Transverse colon (tissue), 4 donors: ENCODE measurements around the gene FGF6. TPM values are rescaled to one million over a fixed set of nuclear protein-coding genes. Genes with fewer than 3 reads are reported as not detected.

Experiments
- DNase-seq: peaks from one replicate; pipeline ENCODE4 v3.0.0-alpha.2; 2019
- H3K27ac ChIP-seq, 4 donors: fragments of 200-600 bp; sonication (generic); 2 replicates each; pipeline ENCODE4 v1.5.1; 2016 to 2018; ENCODE audit warnings: inconsistent platforms in 4 of 4
- H3K27me3 ChIP-seq: fragments of 200-600 bp; sonication (generic); 2 replicates; pipeline ENCODE4 v1.5.1; 2017; ENCODE audit warnings: inconsistent platforms
- H3K36me3 ChIP-seq, 4 donors: fragments of 200-600 bp; sonication (generic); 2 replicates each; pipeline ENCODE4 v1.5.1; 2017 to 2019; ENCODE audit warnings: inconsistent platforms in 4 of 4
- H3K4me1 ChIP-seq, 4 donors: fragments of 200-600 bp; sonication (generic); 2 replicates each; pipeline ENCODE4 v1.5.1; 2017 to 2020; ENCODE audit warnings: inconsistent platforms in 4 of 4
- H3K4me3 ChIP-seq, 4 donors: fragments of 200-600 bp; sonication (generic); 1 replicate in 1 of 4; 2 replicates in 3 of 4; pipeline versions ENCODE4 v1.5.1 to v1.6.1; 2017 to 2019; ENCODE audit warnings: inconsistent platforms in 4 of 4
- H3K9me3 ChIP-seq, 2 donors: fragments of 200-600 bp; sonication (generic); 2 replicates each; pipeline ENCODE4 v1.5.1; 2017 to 2019; ENCODE audit warnings: inconsistent platforms in 2 of 2
- EP300 ChIP-seq: sonication (generic); formaldehyde crosslinking; IDR thresholded peaks from one replicate; pipeline ENCODE4 v1.6.1; 2017; ENCODE audit warnings: antibody characterized with exemption, low read depth
- POLR2A ChIP-seq: fragments of 450-650 bp; IDR thresholded peaks from one replicate; pipeline ENCODE4 v1.6.1; 2016; ENCODE audit warnings: antibody characterized with exemption, mild to moderate bottlenecking, moderate library complexity
- POLR2AphosphoS5 ChIP-seq, 3 donors: sonication (generic); formaldehyde crosslinking; IDR thresholded peaks; one replicate each; pipeline ENCODE4 v1.6.1; 2016; ENCODE audit warnings: antibody characterized with exemption in 3 of 3
- WGBS, 2 donors: methylation state at CpG; one replicate each; pipeline ENCODE4 v1.1.5; 2018; ENCODE audit warnings: low coverage in 1 of 2; 5-methylcytosine and 5-hydroxymethylcytosine counted together
- in situ Hi-C, 4 donors: fragments of 200-750 bp; cut with MboI; loops; one replicate each; pipeline versions ENCODE4 v1.15.0 to v1.15.1; 2017; ENCODE audit warnings: low sequenced_read_pairs in 3 of 4, low pct_ligation_motif_present in 1 of 4, low pct_unique_long_range_greater_than_20kb in 1 of 4
- intact Hi-C: fragments of 100-400 bp; cut with DNase I; formaldehyde crosslinking; loops from one replicate; pipeline ENCODE4 v1.15.1; 2023; ENCODE audit warnings: low total_unique reads
- total RNA-seq, 4 donors: library from RNA; depleted of rRNA; stranded (reverse); fragments of >200 nt; gene quantifications; one replicate each; pipeline ENCODE4 v1.1.0, GENCODE V29; 2016
- TF ChIP-seq, protein P1 (sequence below), 5 experiments: fragments of 200-600 bp in 3 of 5; fragments of 450-650 bp in 2 of 5; sonication (generic) in 3 of 5; IDR thresholded peaks; 1 replicate in 2 of 5; 2 replicates in 3 of 5; pipeline ENCODE4 v1.5.1; 2016 to 2017; ENCODE audit warnings: antibody characterized with exemption in 5 of 5, inconsistent platforms in 3 of 5, mild to moderate bottlenecking in 2 of 5, moderate library complexity in 1 of 5

Gene FGF6
- total RNA-seq, 4 donors from 2014 or later: not detected

- DNase-seq: no peak
- Histone ChIP-seq H3K9me3 (no peaks in the 10 kb centered on the region), H3K27me3 (peaks cover 4% of the 10 kb centered on the region), H3K4me3 (no peak overlapping the region), H3K4me1 (peaks cover 0 to 9% (median 0%) of the 10 kb centered on the region in 4 donors), H3K27ac (peak overlapping the region; percentile 63 to 80 (median 70)), H3K36me3 (no peaks in the 10 kb centered on the region)
- 48 to 53% methylated on average over 5 of the region's 5 CpGs for WGBS, 2 donors
- in situ Hi-C loops: no loop called here
- no peak for TF ChIP-seq EP300
- TF ChIP-seq POLR2A: no peak
- TF ChIP-seq POLR2AphosphoS5 (IDR thresholded peaks at IDR 0.05): no peak
- intact Hi-C loops: no loop called here
These were observed 27.7 kb downstream of the FGF6 start for GRCh38 chr12:4417936-4418335.

DNA sequence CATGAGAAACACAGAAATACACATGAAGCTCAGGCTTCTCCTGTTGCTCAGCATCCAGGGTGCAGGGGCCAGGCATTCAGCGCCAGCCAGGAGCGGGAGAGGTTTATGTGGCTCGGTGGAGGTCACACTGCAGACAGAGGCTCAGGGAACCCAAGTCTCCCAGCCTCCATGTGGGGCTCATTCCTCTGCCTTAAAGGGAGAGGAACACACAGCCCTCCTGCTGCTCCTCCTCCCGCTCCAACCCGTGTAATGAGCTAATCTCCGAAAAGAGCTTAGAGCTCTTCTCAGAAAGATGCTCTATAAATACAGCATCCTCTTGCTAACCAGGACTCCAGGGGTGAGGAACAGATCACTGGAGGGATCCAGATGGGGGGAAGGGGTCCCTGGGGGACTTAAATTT is 28.2 kb downstream of the FGF6 start:
- in situ Hi-C loops: no loop called here
- H3K27ac ChIP-seq: peak overlapping the region; percentile 63 to 80 (median 70)

GRCh38 chr12:4416276-4416675 is 29.3 kb downstream of the FGF6 start:
- Histone ChIP-seq H3K27ac (peak overlapping the region in 1 of 4 donors; percentile 66), H3K9me3 (no peaks in the 10 kb centered on the region), H3K27me3 (peaks cover 4% of the 10 kb centered on the region), H3K4me3 (no peak overlapping the region), H3K36me3 (no peaks in the 10 kb centered on the region), H3K4me1 (peaks cover 0 to 9% (median 0%) of the 10 kb centered on the region in 4 donors)
- TF ChIP-seq POLR2AphosphoS5 (IDR thresholded peaks at IDR 0.05): no peak
- TF ChIP-seq EP300: no peak
- TF ChIP-seq, protein P1, sequence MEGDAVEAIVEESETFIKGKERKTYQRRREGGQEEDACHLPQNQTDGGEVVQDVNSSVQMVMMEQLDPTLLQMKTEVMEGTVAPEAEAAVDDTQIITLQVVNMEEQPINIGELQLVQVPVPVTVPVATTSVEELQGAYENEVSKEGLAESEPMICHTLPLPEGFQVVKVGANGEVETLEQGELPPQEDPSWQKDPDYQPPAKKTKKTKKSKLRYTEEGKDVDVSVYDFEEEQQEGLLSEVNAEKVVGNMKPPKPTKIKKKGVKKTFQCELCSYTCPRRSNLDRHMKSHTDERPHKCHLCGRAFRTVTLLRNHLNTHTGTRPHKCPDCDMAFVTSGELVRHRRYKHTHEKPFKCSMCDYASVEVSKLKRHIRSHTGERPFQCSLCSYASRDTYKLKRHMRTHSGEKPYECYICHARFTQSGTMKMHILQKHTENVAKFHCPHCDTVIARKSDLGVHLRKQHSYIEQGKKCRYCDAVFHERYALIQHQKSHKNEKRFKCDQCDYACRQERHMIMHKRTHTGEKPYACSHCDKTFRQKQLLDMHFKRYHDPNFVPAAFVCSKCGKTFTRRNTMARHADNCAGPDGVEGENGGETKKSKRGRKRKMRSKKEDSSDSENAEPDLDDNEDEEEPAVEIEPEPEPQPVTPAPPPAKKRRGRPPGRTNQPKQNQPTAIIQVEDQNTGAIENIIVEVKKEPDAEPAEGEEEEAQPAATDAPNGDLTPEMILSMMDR (IDR thresholded peaks at IDR 0.05): no peak
- TF ChIP-seq POLR2A: no peak
- intact Hi-C loops (no loop called here), in situ Hi-C loops (no loop called here)
- 75 to 85% methylated on average over 2 to 8 of the region's 8 CpGs for WGBS, 2 donors
- no peak for DNase-seq

More for the DNA sequence above, 28.2 kb downstream of the FGF6 start:
- no peak for TF ChIP-seq POLR2A
- no peak for TF ChIP-seq EP300
- TF ChIP-seq, protein P1 (IDR thresholded peaks at IDR 0.05): no peak
- no peak for TF ChIP-seq POLR2AphosphoS5 (IDR thresholded peaks at IDR 0.05)
- Histone ChIP-seq H3K27me3 (peaks cover 4% of the 10 kb centered on the region), H3K9me3 (no peaks in the 10 kb centered on the region), H3K4me1 (peaks cover 0 to 9% (median 0%) of the 10 kb centered on the region in 4 donors), H3K36me3 (no peaks in the 10 kb centered on the region), H3K4me3 (no peak overlapping the region)
- DNase-seq: no peak
- WGBS, 2 donors: 55% methylated on average over 6 of the region's 6 CpGs; no CpG with 5 or more reads in 1 of the 2 donors
- intact Hi-C loops: no loop called here

DNA sequence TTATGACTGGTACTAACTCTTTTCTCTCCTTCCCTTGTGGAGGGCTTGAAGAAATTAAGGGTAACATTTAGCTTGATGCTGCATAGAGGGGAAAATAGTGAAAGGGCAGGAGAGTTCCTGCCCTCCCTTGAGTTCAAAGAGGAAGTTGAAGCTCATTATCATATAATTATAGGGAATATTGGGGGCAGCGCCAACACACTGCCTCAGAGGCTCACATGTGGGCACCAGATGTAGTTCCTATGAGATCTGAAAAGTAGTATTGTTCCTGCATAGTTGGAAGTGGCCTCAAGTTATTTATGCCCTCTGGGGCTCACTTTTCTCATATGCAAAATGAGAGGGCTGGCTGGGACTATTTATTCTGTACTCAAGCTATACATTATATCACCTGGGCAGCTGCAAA is 33.1 kb downstream of the FGF6 start:
- no peak for TF ChIP-seq POLR2AphosphoS5 (IDR thresholded peaks at IDR 0.05)
- TF ChIP-seq, protein P1 (IDR thresholded peaks at IDR 0.05): no peak
- TF ChIP-seq POLR2A: no peak
- no peak for TF ChIP-seq EP300
- 87 to 100% methylated on average over 1 of the region's 1 CpG for WGBS, 2 donors

DNA sequence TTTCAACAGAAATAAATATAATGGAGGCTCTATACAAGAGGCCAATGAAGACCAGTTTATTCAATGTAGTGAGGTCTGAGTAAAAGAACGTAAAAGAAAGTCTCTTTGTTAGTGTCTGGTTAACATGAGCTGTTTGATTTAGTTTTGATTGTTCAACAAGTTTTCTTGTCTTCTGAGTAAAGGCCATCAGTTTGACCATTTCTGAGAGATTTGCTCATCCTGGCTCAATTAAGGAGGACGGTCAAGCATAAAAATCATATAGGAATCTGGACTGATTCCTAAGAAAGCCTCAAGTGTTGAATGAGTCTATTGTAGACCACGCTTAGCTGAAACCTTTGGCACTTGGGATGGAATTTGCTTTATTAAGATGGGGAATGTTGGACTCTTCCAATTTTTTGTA is 33.6 kb downstream of the FGF6 start:
- 79 to 82% methylated on average over 3 of the region's 3 CpGs for WGBS, 2 donors

More for the DNA sequence above, 33.1 kb downstream of the FGF6 start:
- intact Hi-C loops (no loop called here), in situ Hi-C loops (no loop called here)
- no peak overlapping the region for H3K4me3 ChIP-seq
- H3K4me1 ChIP-seq: peaks cover 0 to 9% (median 0%) of the 10 kb centered on the region in 4 donors
- no peaks in the 10 kb centered on the region for H3K36me3 ChIP-seq
- DNase-seq: no peak
- no peak overlapping the region for H3K27ac ChIP-seq
- no peaks in the 10 kb centered on the region for H3K9me3 ChIP-seq
- H3K27me3 ChIP-seq: no peaks in the 10 kb centered on the region

More for the DNA sequence above, 33.6 kb downstream of the FGF6 start:
- Histone ChIP-seq H3K9me3 (no peaks in the 10 kb centered on the region), H3K4me1 (peaks cover 0 to 9% (median 0%) of the 10 kb centered on the region in 4 donors), H3K27ac (no peak overlapping the region), H3K36me3 (no peaks in the 10 kb centered on the region), H3K27me3 (no peaks in the 10 kb centered on the region), H3K4me3 (no peak overlapping the region)
- in situ Hi-C loops (no loop called here), intact Hi-C loops (no loop called here)
- DNase-seq: no peak
- TF ChIP-seq EP300: no peak
